Prostate gland (tissue), 2 donors: Measurements from ENCODE around the gene ANTXR1.

Experiments used
- CTCF ChIP-seq, 4 experiments: fragments of 200-600 bp in 2 of 4; fragments of 450-650 bp in 2 of 4; sonication (generic) in 2 of 4; IDR thresholded peaks; 1 replicate in 3 of 4; 2 replicates in 1 of 4; pipeline ENCODE4 v1.5.1; 2016 to 2019; ENCODE audit warnings: antibody characterized with exemption in 4 of 4, mild to moderate bottlenecking in 2 of 4, moderate library complexity in 2 of 4
- POLR2A ChIP-seq: fragments of 450-650 bp; IDR thresholded peaks from one replicate; pipeline ENCODE4 v1.6.1; 2016; ENCODE audit warnings: antibody characterized with exemption, mild to moderate bottlenecking

- no peak for TF ChIP-seq CTCF (IDR thresholded peaks at IDR 0.05)
- TF ChIP-seq POLR2A, result no peak
Observed at GRCh38 chr2:69145204-69145603, 132.2 kb downstream of the ANTXR1 start.
